ENCODE data around the gene EYA2.

EYA2 gene

DNA sequence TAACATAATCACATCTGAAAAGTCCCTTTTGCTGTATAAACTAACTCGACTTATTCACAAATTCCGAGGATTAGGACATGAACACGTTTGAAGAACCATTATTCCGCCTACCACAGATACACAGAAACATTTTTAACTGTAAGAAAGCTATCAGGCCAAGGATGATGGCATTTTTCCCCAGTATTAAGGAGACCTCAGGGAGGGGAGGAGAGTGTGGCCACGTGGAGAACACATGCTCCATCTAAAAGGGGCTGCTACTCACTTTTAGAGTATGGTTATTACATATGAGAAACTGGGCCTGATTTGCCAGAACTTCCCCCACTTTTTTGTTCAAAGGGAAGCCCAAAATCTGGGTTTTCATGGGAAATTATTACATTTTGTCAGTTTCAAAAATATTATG, 153.4 kb downstream of the EYA2 start:
- ATAC-seq = no peak
- TF ChIP-seq TSHZ2 (CRISPR knock-in tag; IDR thresholded peaks at IDR 0.05) (no peak), ZFP30 (CRISPR knock-in tag; IDR thresholded peaks at IDR 0.05) (no peak), TOX (CRISPR knock-in tag; IDR thresholded peaks at IDR 0.05; ENCODE audit: borderline replicate concordance) (no peak)
- TF ChIP-seq, protein P1, sequence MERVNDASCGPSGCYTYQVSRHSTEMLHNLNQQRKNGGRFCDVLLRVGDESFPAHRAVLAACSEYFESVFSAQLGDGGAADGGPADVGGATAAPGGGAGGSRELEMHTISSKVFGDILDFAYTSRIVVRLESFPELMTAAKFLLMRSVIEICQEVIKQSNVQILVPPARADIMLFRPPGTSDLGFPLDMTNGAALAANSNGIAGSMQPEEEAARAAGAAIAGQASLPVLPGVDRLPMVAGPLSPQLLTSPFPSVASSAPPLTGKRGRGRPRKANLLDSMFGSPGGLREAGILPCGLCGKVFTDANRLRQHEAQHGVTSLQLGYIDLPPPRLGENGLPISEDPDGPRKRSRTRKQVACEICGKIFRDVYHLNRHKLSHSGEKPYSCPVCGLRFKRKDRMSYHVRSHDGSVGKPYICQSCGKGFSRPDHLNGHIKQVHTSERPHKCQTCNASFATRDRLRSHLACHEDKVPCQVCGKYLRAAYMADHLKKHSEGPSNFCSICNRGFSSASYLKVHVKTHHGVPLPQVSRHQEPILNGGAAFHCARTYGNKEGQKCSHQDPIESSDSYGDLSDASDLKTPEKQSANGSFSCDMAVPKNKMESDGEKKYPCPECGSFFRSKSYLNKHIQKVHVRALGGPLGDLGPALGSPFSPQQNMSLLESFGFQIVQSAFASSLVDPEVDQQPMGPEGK (CRISPR knock-in tag; IDR thresholded peaks at IDR 0.05; ENCODE audit: borderline replicate concordance) = no peak

DNA sequence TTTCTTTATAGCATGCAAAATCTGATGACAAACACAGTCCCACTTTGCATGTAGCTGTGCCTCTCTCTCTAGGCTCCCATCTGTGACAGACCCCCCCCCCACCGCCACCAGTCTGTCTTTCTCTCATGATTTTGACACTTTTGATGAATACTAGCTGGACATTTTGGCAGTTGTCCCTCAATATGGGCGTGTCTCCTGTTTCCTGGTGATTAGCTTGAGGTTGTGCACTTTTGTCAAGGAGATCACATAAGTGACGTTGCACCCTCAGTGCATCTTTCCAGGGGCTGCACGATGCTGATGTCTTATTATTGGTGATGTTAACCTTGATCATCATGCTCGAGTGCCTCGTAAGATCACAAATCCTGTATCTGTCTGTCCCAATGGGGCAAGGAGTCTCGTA, 155.1 kb downstream of the EYA2 start:
- TF ChIP-seq, protein P1 (CRISPR knock-in tag; IDR thresholded peaks at IDR 0.05; ENCODE audit: borderline replicate concordance) = no peak
- no peak for TF ChIP-seq ZC3H10 (CRISPR knock-in tag; IDR thresholded peaks at IDR 0.05)
- TF ChIP-seq ARNTL (CRISPR knock-in tag; IDR thresholded peaks at IDR 0.05; ENCODE audit: borderline replicate concordance, low read depth) = no peak
- no peak for TF ChIP-seq TSHZ2 (CRISPR knock-in tag; IDR thresholded peaks at IDR 0.05)
- no peak for TF ChIP-seq ZFP30 (CRISPR knock-in tag; IDR thresholded peaks at IDR 0.05)
- TF ChIP-seq, protein P2, sequence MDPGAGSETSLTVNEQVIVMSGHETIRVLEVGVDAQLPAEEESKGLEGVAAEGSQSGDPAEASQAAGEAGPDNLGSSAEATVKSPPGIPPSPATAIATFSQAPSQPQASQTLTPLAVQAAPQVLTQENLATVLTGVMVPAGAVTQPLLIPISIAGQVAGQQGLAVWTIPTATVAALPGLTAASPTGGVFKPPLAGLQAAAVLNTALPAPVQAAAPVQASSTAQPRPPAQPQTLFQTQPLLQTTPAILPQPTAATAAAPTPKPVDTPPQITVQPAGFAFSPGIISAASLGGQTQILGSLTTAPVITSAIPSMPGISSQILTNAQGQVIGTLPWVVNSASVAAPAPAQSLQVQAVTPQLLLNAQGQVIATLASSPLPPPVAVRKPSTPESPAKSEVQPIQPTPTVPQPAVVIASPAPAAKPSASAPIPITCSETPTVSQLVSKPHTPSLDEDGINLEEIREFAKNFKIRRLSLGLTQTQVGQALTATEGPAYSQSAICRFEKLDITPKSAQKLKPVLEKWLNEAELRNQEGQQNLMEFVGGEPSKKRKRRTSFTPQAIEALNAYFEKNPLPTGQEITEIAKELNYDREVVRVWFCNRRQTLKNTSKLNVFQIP (CRISPR knock-in tag; IDR thresholded peaks at IDR 0.05; ENCODE audit: borderline replicate concordance, low read depth) = no peak
- no peak for TF ChIP-seq SNAI2 (CRISPR knock-in tag; IDR thresholded peaks at IDR 0.05)
- TF ChIP-seq, protein P3, sequence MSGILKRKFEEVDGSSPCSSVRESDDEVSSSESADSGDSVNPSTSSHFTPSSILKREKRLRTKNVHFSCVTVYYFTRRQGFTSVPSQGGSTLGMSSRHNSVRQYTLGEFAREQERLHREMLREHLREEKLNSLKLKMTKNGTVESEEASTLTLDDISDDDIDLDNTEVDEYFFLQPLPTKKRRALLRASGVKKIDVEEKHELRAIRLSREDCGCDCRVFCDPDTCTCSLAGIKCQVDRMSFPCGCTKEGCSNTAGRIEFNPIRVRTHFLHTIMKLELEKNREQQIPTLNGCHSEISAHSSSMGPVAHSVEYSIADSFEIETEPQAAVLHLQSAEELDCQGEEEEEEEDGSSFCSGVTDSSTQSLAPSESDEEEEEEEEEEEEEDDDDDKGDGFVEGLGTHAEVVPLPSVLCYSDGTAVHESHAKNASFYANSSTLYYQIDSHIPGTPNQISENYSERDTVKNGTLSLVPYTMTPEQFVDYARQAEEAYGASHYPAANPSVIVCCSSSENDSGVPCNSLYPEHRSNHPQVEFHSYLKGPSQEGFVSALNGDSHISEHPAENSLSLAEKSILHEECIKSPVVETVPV (CRISPR knock-in tag; IDR thresholded peaks at IDR 0.05) = no peak
- TF ChIP-seq ZNF565 (CRISPR knock-in tag; conservative IDR thresholded peaks at IDR 0.05; ENCODE audit: low read depth) = no peak
- TF ChIP-seq TCF4 (CRISPR knock-in tag; IDR thresholded peaks at IDR 0.05; ENCODE audit: borderline replicate concordance) = no peak
- no peak for TF ChIP-seq TOX (CRISPR knock-in tag; IDR thresholded peaks at IDR 0.05; ENCODE audit: borderline replicate concordance)
- no peak for TF ChIP-seq ESRRG (CRISPR knock-in tag; IDR thresholded peaks at IDR 0.05)
- TF ChIP-seq CSDC2 (CRISPR knock-in tag; IDR thresholded peaks at IDR 0.05) = no peak
- no peak for TF ChIP-seq ZNF8 (CRISPR knock-in tag; IDR thresholded peaks at IDR 0.05)
- TF ChIP-seq OSR1 (CRISPR knock-in tag; IDR thresholded peaks at IDR 0.05) = no peak
- no peak for TF ChIP-seq ZNF70 (CRISPR knock-in tag; IDR thresholded peaks at IDR 0.05)
- no peak for TF ChIP-seq PPARA (CRISPR knock-in tag; IDR thresholded peaks at IDR 0.05; ENCODE audit: borderline replicate concordance)
- no peak for ATAC-seq

Measured in SK-N-SH treated with all-trans-retinoic acid at 6 μM for 48 hours (cell line).